ENCODE measurements around the gene ORAI1. TPM values are rescaled to one million over a fixed set of nuclear protein-coding genes. Genes with fewer than 3 reads are reported as not detected.

Gene ORAI1
- polyA plus RNA-seq, 1 of the 3 experiments (the other 2 are of a cell fraction), result 16.6 TPM

- DNase-seq, result no peak
- Histone ChIP-seq H3K27me3 (ENCODE audit: insufficient read depth) (no peaks in the 10 kb centered on the region), H3K4me2 (no peak overlapping the region), H3K4me1 (ENCODE audit: control insufficient read depth in 1 of 2, insufficient read depth in 2 of 2, low read depth in 1 of 2, low read length in 1 of 2) (no peaks in the 10 kb centered on the region), H3K9ac (no peak overlapping the region), H2AFZ (ENCODE audit: low read depth) (no peak overlapping the region), H4K20me1 (ENCODE audit: insufficient read depth) (no peaks in the 10 kb centered on the region), H3K9me3 (no peaks in the 10 kb centered on the region), H3K4me3 (ENCODE audit: low read depth in 2 of 2, low read length in 1 of 2) (no peak overlapping the region), H3K79me2 (ENCODE audit: insufficient read depth) (no peaks in the 10 kb centered on the region), H3K9me2 (no peaks in the 10 kb centered on the region), H3K27ac (ENCODE audit: low read depth in 2 of 2, low read length in 1 of 2) (no peak overlapping the region), H3F3A (replicated peaks; ENCODE audit: insufficient read depth) (no peaks in the 10 kb centered on the region), H3K36me3 (replicated peaks in 1 of 2; ENCODE audit: control insufficient read depth in 1 of 2, insufficient read depth in 2 of 2, low read length in 1 of 2) (no peaks in the 10 kb centered on the region)
- CTCF ChIA-PET, result interaction anchor here (1.3 to 2.2 kb wide), 3 partner anchors 17 to 208 kb away, joined by 4 to 13 read pairs (median 9); no protein-coding TSS in a partner anchor
- POLR2A ChIA-PET, result no interaction called here
- WGBS (ENCODE audit: low lambda C conversion rate), result 81% methylated on average over 3 of the region's 8 CpGs
- no peak for TF ChIP-seq TCF12 (IDR thresholded peaks at IDR 0.05)
- TF ChIP-seq, protein P1, sequence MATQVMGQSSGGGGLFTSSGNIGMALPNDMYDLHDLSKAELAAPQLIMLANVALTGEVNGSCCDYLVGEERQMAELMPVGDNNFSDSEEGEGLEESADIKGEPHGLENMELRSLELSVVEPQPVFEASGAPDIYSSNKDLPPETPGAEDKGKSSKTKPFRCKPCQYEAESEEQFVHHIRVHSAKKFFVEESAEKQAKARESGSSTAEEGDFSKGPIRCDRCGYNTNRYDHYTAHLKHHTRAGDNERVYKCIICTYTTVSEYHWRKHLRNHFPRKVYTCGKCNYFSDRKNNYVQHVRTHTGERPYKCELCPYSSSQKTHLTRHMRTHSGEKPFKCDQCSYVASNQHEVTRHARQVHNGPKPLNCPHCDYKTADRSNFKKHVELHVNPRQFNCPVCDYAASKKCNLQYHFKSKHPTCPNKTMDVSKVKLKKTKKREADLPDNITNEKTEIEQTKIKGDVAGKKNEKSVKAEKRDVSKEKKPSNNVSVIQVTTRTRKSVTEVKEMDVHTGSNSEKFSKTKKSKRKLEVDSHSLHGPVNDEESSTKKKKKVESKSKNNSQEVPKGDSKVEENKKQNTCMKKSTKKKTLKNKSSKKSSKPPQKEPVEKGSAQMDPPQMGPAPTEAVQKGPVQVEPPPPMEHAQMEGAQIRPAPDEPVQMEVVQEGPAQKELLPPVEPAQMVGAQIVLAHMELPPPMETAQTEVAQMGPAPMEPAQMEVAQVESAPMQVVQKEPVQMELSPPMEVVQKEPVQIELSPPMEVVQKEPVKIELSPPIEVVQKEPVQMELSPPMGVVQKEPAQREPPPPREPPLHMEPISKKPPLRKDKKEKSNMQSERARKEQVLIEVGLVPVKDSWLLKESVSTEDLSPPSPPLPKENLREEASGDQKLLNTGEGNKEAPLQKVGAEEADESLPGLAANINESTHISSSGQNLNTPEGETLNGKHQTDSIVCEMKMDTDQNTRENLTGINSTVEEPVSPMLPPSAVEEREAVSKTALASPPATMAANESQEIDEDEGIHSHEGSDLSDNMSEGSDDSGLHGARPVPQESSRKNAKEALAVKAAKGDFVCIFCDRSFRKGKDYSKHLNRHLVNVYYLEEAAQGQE (IDR thresholded peaks at IDR 0.05; ENCODE audit: low read depth, low read length), result no peak
- TF ChIP-seq PBX3 (IDR thresholded peaks at IDR 0.05), result no peak
- no peak for TF ChIP-seq RAD21 (IDR thresholded peaks at IDR 0.05; ENCODE audit: low read length)
- no peak for TF ChIP-seq FOSL2 (IDR thresholded peaks at IDR 0.05; ENCODE audit: borderline replicate concordance, low read depth)
- no peak for TF ChIP-seq CHD2 (IDR thresholded peaks at IDR 0.05; ENCODE audit: low read length, partially characterized antibody)
- no peak for TF ChIP-seq YY1 (IDR thresholded peaks at IDR 0.05; ENCODE audit: low read depth)
- TF ChIP-seq NFIC (IDR thresholded peaks at IDR 0.05; ENCODE audit: borderline replicate concordance), result no peak
- TF ChIP-seq FOXJ3 (CRISPR knock-in tag; IDR thresholded peaks at IDR 0.05), result no peak
- no peak for TF ChIP-seq NRF1 (IDR thresholded peaks at IDR 0.05; ENCODE audit: low read depth, low read length)
- TF ChIP-seq RFX5 (IDR thresholded peaks at IDR 0.05; ENCODE audit: low read length), result no peak
- TF ChIP-seq, protein P2, sequence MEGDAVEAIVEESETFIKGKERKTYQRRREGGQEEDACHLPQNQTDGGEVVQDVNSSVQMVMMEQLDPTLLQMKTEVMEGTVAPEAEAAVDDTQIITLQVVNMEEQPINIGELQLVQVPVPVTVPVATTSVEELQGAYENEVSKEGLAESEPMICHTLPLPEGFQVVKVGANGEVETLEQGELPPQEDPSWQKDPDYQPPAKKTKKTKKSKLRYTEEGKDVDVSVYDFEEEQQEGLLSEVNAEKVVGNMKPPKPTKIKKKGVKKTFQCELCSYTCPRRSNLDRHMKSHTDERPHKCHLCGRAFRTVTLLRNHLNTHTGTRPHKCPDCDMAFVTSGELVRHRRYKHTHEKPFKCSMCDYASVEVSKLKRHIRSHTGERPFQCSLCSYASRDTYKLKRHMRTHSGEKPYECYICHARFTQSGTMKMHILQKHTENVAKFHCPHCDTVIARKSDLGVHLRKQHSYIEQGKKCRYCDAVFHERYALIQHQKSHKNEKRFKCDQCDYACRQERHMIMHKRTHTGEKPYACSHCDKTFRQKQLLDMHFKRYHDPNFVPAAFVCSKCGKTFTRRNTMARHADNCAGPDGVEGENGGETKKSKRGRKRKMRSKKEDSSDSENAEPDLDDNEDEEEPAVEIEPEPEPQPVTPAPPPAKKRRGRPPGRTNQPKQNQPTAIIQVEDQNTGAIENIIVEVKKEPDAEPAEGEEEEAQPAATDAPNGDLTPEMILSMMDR (IDR thresholded peaks at IDR 0.05), result no peak
These were observed 25.0 kb downstream of the ORAI1 start for GRCh38 chr12:121651320-121651719.
